ENCODE data around the gene TICAM2. TPM values are rescaled to one million over a fixed set of nuclear protein-coding genes. Genes with fewer than 3 reads are reported as not detected.

The TICAM2 gene
- total RNA-seq, 2 experiments from 2014 or later: 0.27 to 0.96 TPM

DNA sequence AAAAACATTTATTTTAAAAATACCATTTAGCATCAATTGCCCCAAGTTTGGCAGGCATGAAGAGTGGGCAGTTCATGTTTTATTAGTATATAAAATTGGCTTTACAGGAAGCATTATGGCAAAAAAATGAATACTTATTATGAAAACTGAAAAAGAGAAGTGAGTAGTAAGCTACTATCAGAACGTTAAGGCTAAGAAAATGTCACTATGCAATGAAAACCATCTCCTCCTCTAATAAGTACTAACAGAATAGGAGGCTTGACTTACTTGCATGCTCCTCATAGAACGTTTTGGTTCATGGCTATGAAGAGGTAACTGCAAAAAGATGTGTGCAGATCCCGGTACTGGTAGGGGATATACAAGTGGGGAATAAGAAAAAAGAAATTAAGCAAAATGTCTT lies 23.6 kb downstream of the TICAM2 start:
- no peak for ATAC-seq
- ChIA-PET POLR2A (interaction anchor here (0.6 kb wide), 1 partner anchor 119 kb away, joined by 3 read pairs; no protein-coding TSS in a partner anchor), CTCF (no interaction called here)
- DNase-seq: no peak
- TF ChIP-seq, protein P1, sequence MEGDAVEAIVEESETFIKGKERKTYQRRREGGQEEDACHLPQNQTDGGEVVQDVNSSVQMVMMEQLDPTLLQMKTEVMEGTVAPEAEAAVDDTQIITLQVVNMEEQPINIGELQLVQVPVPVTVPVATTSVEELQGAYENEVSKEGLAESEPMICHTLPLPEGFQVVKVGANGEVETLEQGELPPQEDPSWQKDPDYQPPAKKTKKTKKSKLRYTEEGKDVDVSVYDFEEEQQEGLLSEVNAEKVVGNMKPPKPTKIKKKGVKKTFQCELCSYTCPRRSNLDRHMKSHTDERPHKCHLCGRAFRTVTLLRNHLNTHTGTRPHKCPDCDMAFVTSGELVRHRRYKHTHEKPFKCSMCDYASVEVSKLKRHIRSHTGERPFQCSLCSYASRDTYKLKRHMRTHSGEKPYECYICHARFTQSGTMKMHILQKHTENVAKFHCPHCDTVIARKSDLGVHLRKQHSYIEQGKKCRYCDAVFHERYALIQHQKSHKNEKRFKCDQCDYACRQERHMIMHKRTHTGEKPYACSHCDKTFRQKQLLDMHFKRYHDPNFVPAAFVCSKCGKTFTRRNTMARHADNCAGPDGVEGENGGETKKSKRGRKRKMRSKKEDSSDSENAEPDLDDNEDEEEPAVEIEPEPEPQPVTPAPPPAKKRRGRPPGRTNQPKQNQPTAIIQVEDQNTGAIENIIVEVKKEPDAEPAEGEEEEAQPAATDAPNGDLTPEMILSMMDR (IDR thresholded peaks at IDR 0.05): no peak
- H3K9me3 Mint-ChIP-seq: no peaks in the 10 kb centered on the region
- H3K4me3 Mint-ChIP-seq: no peak overlapping the region
- no peaks in the 10 kb centered on the region for H3K27me3 Mint-ChIP-seq
- intact Hi-C loops (cut with micrococcal nuclease): loop anchor here (10.0 kb wide), 1 partner anchor 204 kb away; no protein-coding TSS in a partner anchor
- H3K27ac Mint-ChIP-seq: no peak overlapping the region
- peaks cover 3% of the 10 kb centered on the region for H3K4me1 Mint-ChIP-seq (ENCODE audit: low read depth)
- no peaks in the 10 kb centered on the region for H3K36me3 Mint-ChIP-seq (ENCODE audit: low read depth)

DNA sequence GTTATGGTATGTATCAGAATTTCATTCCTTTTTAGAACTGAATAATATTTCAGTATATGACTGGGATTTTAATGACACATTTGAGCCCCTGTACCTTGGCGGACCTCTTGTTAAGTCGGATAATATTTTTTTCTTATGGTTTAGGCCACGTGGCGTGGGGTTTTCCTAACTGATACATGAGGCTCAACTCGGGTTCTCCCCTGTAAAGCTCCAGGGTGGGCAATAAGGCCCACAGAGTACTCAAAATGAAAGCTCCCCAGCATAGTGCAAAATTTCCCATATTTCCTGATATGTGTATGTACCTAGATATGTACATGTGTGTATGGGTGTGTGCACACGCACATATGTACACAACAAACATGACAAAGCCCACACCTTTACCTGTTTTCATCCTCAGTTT lies 24.5 kb downstream of the TICAM2 start:
- Mint-ChIP-seq H3K4me1 (ENCODE audit: low read depth) (peaks cover 3% of the 10 kb centered on the region), H3K27ac (no peak overlapping the region), H3K9me3 (no peaks in the 10 kb centered on the region), H3K4me3 (no peak overlapping the region), H3K27me3 (no peaks in the 10 kb centered on the region), H3K36me3 (ENCODE audit: low read depth) (no peaks in the 10 kb centered on the region)
- ChIA-PET CTCF (interaction anchor here (1.5 to 7.5 kb wide), 2 partner anchors 7 to 269 kb away, joined by 5 to 127 read pairs; no protein-coding TSS in a partner anchor), POLR2A (no interaction called here)
- ATAC-seq (no peak), DNase-seq (no peak)
- intact Hi-C loops (cut with micrococcal nuclease): loop anchor here (10.0 kb wide), 1 partner anchor 203 kb away; no protein-coding TSS in a partner anchor
- TF ChIP-seq, protein P1 (IDR thresholded peaks at IDR 0.05): no peak

DNA sequence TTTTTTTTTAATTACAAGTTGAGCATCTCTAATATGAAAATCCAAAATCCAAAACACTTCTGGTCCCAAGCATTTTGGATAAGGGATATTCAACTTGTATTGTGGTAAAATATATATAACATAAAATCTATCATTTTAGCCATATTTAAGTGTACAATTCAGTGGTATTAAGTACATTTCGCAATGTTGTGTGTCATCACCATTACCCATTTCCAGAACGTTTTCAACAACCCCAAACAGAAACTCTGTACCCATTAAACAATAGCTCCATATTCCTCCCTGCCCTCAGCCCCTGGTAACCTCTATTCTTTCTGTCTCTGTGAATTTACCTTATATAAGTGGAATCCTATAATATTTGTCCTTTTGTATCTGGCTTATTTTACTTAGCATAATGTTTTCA lies 24.9 kb downstream of the TICAM2 start:
- intact Hi-C loops (cut with micrococcal nuclease): loop anchor here (10.0 kb wide), 1 partner anchor 203 kb away; no protein-coding TSS in a partner anchor
- POLR2A ChIA-PET: no interaction called here

DNA sequence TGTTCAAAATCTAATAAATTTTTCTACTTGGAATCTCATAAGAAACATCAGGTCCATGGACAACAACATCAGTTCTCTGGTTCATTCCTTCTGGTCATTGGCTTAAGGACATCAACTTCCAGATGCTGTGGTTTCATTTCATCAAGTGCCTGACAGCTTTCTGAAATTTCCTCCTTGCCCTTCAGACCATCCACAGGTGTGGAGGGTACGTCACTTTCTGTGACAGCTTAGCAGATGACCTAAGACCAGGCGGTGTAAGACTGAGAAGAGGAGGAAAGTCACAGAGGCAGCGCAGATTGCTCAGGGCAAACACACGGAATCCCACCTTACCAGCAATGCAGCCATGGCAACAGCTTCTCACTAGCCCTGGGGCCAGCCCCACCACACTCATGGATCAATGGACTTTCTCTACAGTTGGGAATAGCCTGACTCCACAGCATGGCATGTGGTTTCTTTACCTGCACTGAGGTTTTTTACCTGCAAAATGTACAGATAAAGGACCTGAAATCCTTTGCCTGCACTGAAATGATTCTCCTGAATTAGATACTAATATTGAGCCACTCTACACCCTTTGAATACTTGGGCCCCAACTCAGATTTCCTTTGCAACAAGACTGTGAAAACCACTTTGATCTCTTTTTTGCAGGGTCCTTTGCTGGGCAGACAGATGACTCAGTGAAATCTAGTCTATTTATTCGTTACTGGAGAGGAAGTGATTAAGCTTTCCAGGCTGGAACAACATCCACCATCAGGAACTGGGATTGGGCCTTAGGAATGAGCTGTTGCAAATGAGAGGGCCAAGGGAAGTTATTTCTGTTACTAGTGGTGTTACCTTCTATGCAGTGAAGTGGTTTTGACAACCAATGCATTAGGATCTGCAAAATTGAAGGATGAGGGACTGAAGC lies 26.9 kb downstream of the TICAM2 start:
- DNase-seq (no peak), ATAC-seq (no peak)
- H3K4me1 Mint-ChIP-seq (ENCODE audit: low read depth): peaks cover 3% of the 10 kb centered on the region
- no peaks in the 10 kb centered on the region for H3K36me3 Mint-ChIP-seq (ENCODE audit: low read depth)
- no peaks in the 10 kb centered on the region for H3K27me3 Mint-ChIP-seq
- CTCF ChIA-PET: interaction anchor here (0.6 to 7.5 kb wide), 24 partner anchors 8 to 478 kb away, joined by 3 to 127 read pairs (median 4); partner anchors contain the start of gene FEM1C
- POLR2A ChIA-PET: interaction anchor here (1.7 kb wide), 1 partner anchor 30 kb away, joined by 5 read pairs; no protein-coding TSS in a partner anchor
- H3K4me3 Mint-ChIP-seq: no peak overlapping the region
- no peak overlapping the region for H3K27ac Mint-ChIP-seq
- intact Hi-C loops (cut with micrococcal nuclease): loop anchor here (10.0 kb wide), 1 partner anchor 201 kb away; no protein-coding TSS in a partner anchor
- H3K9me3 Mint-ChIP-seq: no peaks in the 10 kb centered on the region
- TF ChIP-seq, protein P1 (IDR thresholded peaks at IDR 0.05): no peak

More for the DNA sequence above, 24.9 kb downstream of the TICAM2 start:
- peaks cover 3% of the 10 kb centered on the region for H3K4me1 Mint-ChIP-seq (ENCODE audit: low read depth)
- H3K27ac Mint-ChIP-seq: no peak overlapping the region
- CTCF ChIA-PET: interaction anchor here (1.5 to 7.5 kb wide), 2 partner anchors 8 to 269 kb away, joined by 5 to 127 read pairs; no protein-coding TSS in a partner anchor
- no peaks in the 10 kb centered on the region for H3K27me3 Mint-ChIP-seq
- no peaks in the 10 kb centered on the region for H3K9me3 Mint-ChIP-seq
- ATAC-seq (no peak), DNase-seq (no peak)
- H3K36me3 Mint-ChIP-seq (ENCODE audit: low read depth): no peaks in the 10 kb centered on the region
- H3K4me3 Mint-ChIP-seq: no peak overlapping the region
- TF ChIP-seq, protein P1 (IDR thresholded peaks at IDR 0.05): no peak

Measured in activated CD8-positive, alpha-beta T cell treated with anti-CD3 and anti-CD28 coated beads for 36 hours (primary cell).